Caco-2 (cell line): ENCODE results near the gene SYPL1. TPM values are rescaled to one million over a fixed set of nuclear protein-coding genes. Genes with fewer than 3 reads are reported as not detected.

ENCODE experiments used
- BruUV-seq: library from RNA; stranded (reverse); fragments of 400-500 nt; replicated peaks from 2 replicates; lab custom pipeline; 2021; lab: Mats Ljungman, UMichigan
- CTCF ChIA-PET: fragments of 300-600 bp; sonication (Branson Sonifier 250); formaldehyde crosslinking; loops from one replicate; lab custom pipeline; 2022; ENCODE audit warnings: antibody characterized with exemption; lab: Charles Lee
- POLR2A ChIA-PET: fragments of 300-600 bp; sonication (Branson Sonifier 250); formaldehyde crosslinking; loops from one replicate; lab custom pipeline; 2022; ENCODE audit warnings: antibody characterized with exemption; lab: Charles Lee
- DNase-seq, 2 experiments: peaks; one replicate each; pipeline versions ENCODE4 v3.0.0 to v3.0.0-alpha.2; 2020 to 2022
- H3K27me3 ChIP-seq: replicated peaks from 2 replicates; pipeline ENCODE4 v1.6.0; 2011; ENCODE audit warnings: low read length; ENCODE audit not compliant: control insufficient read depth, insufficient read depth
- H3K36me3 ChIP-seq: 2 replicates; pipeline ENCODE4 v1.5.1; 2011; ENCODE audit warnings: low read length; ENCODE audit not compliant: control insufficient read depth, insufficient read depth
- H3K4me1 ChIP-seq: fragments of 250-450 bp; sonication (Bioruptor Pico); 2 replicates; pipeline ENCODE4 v1.5.1; 2020; ENCODE audit warnings: mild to moderate bottlenecking
- H3K4me3 ChIP-seq: 2 replicates; pipeline ENCODE4 v1.5.1; 2011; ENCODE audit warnings: low read depth, mild to moderate bottlenecking, control low read depth, low read length
- H3K9me3 ChIP-seq: fragments of 250-450 bp; sonication (Bioruptor Pico); 2 replicates; pipeline ENCODE4 v1.5.1; 2020; ENCODE audit warnings: mild to moderate bottlenecking, moderate library complexity
- H3K27ac Mint-ChIP-seq: one replicate; pipeline ENCODE4 v1.8.0; 2022; ENCODE audit warnings: mixed read lengths; ENCODE audit not compliant: unreplicated experiment
- H3K27me3 Mint-ChIP-seq: one replicate; pipeline ENCODE4 v1.8.0; 2022; ENCODE audit warnings: mixed read lengths; ENCODE audit not compliant: insufficient read depth, unreplicated experiment
- H3K36me3 Mint-ChIP-seq: one replicate; pipeline ENCODE4 v1.8.0; 2022; ENCODE audit warnings: mild to moderate bottlenecking, mixed read lengths; ENCODE audit not compliant: insufficient read depth, unreplicated experiment
- H3K4me1 Mint-ChIP-seq: one replicate; pipeline ENCODE4 v1.8.0; 2022; ENCODE audit warnings: low read depth, mixed read lengths; ENCODE audit not compliant: unreplicated experiment
- H3K4me3 Mint-ChIP-seq: one replicate; pipeline ENCODE4 v1.8.0; 2022; ENCODE audit warnings: mild to moderate bottlenecking, moderate library complexity, mixed read lengths; ENCODE audit not compliant: unreplicated experiment
- H3K9me3 Mint-ChIP-seq: one replicate; pipeline ENCODE4 v1.8.0; 2022; ENCODE audit warnings: mixed read lengths; ENCODE audit not compliant: unreplicated experiment
- intact Hi-C: fragments of 100-400 bp; cut with micrococcal nuclease; formaldehyde crosslinking; loops from one replicate; pipeline ENCODE4 v1.10.0; 2022; ENCODE audit not compliant: unreplicated experiment
- total RNA-seq: library from RNA; stranded (reverse); gene quantifications from 2 replicates; pipeline ENCODE4 v1.2.3, GENCODE V29; 2022
- TF ChIP-seq, protein P1 (sequence below), 2 experiments: fragments of 200-600 bp in 1 of 2; IDR thresholded peaks; 1 replicate in 1 of 2; 2 replicates in 1 of 2; pipeline versions ENCODE4 v1.5.1 to v1.8.0; 2011 to 2022; ENCODE audit warnings: antibody characterized with exemption in 1 of 2, control low read depth in 1 of 2, inconsistent platforms in 1 of 2, low read depth in 1 of 2, low read length in 1 of 2, mild to moderate bottlenecking in 1 of 2, moderate library complexity in 1 of 2; ENCODE audit not compliant: insufficient read depth in 1 of 2, severe bottlenecking in 1 of 2, unreplicated experiment in 1 of 2

SYPL1 gene
- total RNA-seq, 1 experiment from 2014 or later: 81.0 TPM

DNA sequence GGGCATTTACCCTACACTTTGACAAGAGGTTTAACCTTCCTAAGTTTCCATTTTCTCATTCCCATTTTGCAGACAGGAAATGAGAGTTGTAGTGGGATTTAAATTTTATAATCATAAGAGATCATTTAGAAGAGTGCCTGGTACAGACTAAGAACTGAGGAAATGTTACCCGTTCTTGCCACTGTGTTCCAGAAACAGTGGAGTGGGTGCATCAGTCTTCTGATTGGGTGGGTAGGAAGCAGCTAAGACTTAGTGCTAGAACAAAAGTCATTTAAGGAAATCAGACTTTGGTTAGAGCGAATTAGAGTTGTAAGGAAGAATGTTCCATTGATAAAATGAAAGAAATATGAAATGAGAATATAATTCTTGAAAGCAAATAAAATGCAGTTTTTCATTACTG, 8.4 kb upstream of the SYPL1 start:
- Mint-ChIP-seq H3K4me3 (no peak overlapping the region), H3K27me3 (no peaks in the 10 kb centered on the region), H3K36me3 (no peaks in the 10 kb centered on the region), H3K9me3 (no peaks in the 10 kb centered on the region), H3K4me1 (no peaks in the 10 kb centered on the region), H3K27ac (no peak overlapping the region)
- TF ChIP-seq, protein P1, sequence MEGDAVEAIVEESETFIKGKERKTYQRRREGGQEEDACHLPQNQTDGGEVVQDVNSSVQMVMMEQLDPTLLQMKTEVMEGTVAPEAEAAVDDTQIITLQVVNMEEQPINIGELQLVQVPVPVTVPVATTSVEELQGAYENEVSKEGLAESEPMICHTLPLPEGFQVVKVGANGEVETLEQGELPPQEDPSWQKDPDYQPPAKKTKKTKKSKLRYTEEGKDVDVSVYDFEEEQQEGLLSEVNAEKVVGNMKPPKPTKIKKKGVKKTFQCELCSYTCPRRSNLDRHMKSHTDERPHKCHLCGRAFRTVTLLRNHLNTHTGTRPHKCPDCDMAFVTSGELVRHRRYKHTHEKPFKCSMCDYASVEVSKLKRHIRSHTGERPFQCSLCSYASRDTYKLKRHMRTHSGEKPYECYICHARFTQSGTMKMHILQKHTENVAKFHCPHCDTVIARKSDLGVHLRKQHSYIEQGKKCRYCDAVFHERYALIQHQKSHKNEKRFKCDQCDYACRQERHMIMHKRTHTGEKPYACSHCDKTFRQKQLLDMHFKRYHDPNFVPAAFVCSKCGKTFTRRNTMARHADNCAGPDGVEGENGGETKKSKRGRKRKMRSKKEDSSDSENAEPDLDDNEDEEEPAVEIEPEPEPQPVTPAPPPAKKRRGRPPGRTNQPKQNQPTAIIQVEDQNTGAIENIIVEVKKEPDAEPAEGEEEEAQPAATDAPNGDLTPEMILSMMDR (IDR thresholded peaks at IDR 0.05; ENCODE audit: insufficient read depth in 1 of 2, low read depth in 1 of 2, low read length in 1 of 2, severe bottlenecking in 1 of 2, unreplicated experiment in 1 of 2): no peak
- no peaks in the 10 kb centered on the region for H3K4me1 ChIP-seq
- H3K27me3 ChIP-seq: no peaks in the 10 kb centered on the region
- intact Hi-C loops: no loop called here
- no TSS peak for BruUV-seq
- no peak for DNase-seq
- H3K4me3 ChIP-seq: no peak overlapping the region
- H3K36me3 ChIP-seq: no peaks in the 10 kb centered on the region
- POLR2A ChIA-PET: no interaction called here
- no peaks in the 10 kb centered on the region for H3K9me3 ChIP-seq
- CTCF ChIA-PET: no interaction called here

DNA sequence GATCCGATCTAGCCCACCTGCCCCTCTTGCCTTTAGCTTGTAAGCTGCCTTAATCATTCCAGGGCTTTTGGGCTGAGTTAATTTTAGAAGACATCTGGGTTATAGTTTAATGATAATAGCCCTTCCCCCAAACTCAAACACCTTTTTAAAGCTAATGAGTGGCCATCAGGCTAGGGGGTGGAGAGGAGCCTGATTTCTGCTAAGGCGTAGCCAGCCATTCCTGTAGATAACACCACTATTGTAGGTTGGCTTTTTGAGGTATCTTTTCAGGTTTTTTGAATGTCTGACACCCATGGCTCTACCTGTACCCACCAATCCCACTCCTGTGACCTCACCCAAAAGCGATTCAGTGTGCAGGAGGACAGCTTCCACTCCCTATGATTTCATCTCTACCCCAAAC, 7.6 kb upstream of the SYPL1 start:
- Histone ChIP-seq H3K27me3 (no peaks in the 10 kb centered on the region), H3K36me3 (no peaks in the 10 kb centered on the region), H3K4me3 (no peak overlapping the region), H3K4me1 (no peaks in the 10 kb centered on the region), H3K9me3 (no peaks in the 10 kb centered on the region)
- no peaks in the 10 kb centered on the region for H3K4me1 Mint-ChIP-seq
- ChIA-PET CTCF (no interaction called here), POLR2A (no interaction called here)
- H3K4me3 Mint-ChIP-seq: no peak overlapping the region
- H3K36me3 Mint-ChIP-seq: no peaks in the 10 kb centered on the region
- TF ChIP-seq, protein P1 (IDR thresholded peaks at IDR 0.05; ENCODE audit: insufficient read depth in 1 of 2, low read depth in 1 of 2, low read length in 1 of 2, severe bottlenecking in 1 of 2, unreplicated experiment in 1 of 2): no peak
- no peaks in the 10 kb centered on the region for H3K9me3 Mint-ChIP-seq
- no peak for DNase-seq
- intact Hi-C loops: no loop called here
- no peak overlapping the region for H3K27ac Mint-ChIP-seq
- no TSS peak for BruUV-seq
- no peaks in the 10 kb centered on the region for H3K27me3 Mint-ChIP-seq

DNA sequence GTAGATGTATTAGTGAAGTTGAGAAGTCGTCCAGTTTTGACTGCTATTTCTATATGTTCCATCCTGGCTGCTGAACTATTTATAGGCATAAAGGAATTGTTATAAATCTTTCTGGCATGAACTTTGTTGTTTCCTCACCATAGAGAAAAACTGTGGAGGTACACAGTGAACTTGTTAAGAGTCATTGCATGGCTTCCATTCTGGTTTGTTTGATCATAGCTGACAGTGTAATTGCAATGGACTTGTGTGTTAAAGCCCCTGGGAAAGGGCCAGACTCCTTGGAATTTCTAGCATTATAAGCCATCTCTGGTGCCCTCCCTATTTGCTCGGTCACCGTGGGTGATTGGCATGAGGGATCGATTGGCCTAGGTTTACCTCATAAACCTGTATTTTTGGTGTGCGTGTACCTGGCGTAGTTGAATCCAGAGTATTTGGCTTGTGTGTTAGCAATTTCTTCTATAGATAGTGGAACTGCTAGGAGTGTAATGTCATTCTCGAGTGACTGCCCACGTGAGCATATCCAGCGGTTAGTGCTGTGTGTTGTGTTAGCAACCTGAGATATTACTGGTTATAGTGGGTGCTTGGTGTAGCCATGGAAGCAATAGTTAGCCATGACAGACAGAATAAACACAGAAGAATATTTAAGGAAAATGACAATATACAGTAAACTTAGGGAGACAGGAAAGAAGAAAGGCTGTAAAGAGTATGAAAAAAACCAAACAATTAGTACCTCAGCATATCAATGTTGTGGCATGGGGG, 5.9 kb upstream of the SYPL1 start:
- no peaks in the 10 kb centered on the region for H3K27me3 ChIP-seq
- intact Hi-C loops: no loop called here
- Mint-ChIP-seq H3K27ac (no peak overlapping the region), H3K4me3 (no peak overlapping the region), H3K36me3 (no peaks in the 10 kb centered on the region), H3K27me3 (no peaks in the 10 kb centered on the region), H3K4me1 (no peaks in the 10 kb centered on the region), H3K9me3 (no peaks in the 10 kb centered on the region)
- no TSS peak for BruUV-seq
- DNase-seq: no peak
- H3K4me3 ChIP-seq: no peak overlapping the region
- H3K36me3 ChIP-seq: no peaks in the 10 kb centered on the region
- TF ChIP-seq, protein P1 (IDR thresholded peaks at IDR 0.05; ENCODE audit: insufficient read depth in 1 of 2, low read depth in 1 of 2, low read length in 1 of 2, severe bottlenecking in 1 of 2, unreplicated experiment in 1 of 2): no peak
- ChIA-PET POLR2A (no interaction called here), CTCF (no interaction called here)
- no peaks in the 10 kb centered on the region for H3K9me3 ChIP-seq
- peaks cover 2% of the 10 kb centered on the region; the same call in 1 of the 2 replicates for H3K4me1 ChIP-seq
